Suprapubic skin (tissue), 4 donors: Measurements from ENCODE around the gene DERA.

Source experiments
- CTCF ChIP-seq, 2 donors: fragments of 200-600 bp in 1 of 2; fragments of 450-650 bp in 1 of 2; sonication (generic) in 1 of 2; IDR thresholded peaks; one replicate each; pipeline ENCODE4 v1.5.1; 2016 to 2019; ENCODE audit warnings: antibody characterized with exemption in 2 of 2, mild to moderate bottlenecking in 1 of 2, moderate library complexity in 1 of 2
- EP300 ChIP-seq: sonication (generic); formaldehyde crosslinking; IDR thresholded peaks from one replicate; pipeline ENCODE4 v1.6.1; 2017; ENCODE audit warnings: antibody characterized with exemption
- POLR2A ChIP-seq, 2 donors: fragments of 450-650 bp; IDR thresholded peaks; one replicate each; pipeline ENCODE4 v1.6.1; 2017; ENCODE audit warnings: antibody characterized with exemption in 2 of 2, mild to moderate bottlenecking in 2 of 2, moderate library complexity in 2 of 2
- POLR2AphosphoS5 ChIP-seq, 3 donors: sonication (generic); formaldehyde crosslinking; IDR thresholded peaks; one replicate each; pipeline ENCODE4 v1.6.1; 2017; ENCODE audit warnings: antibody characterized with exemption in 3 of 3

GRCh38 chr12:16021676-16022075 is 110.5 kb downstream of the DERA start:
- TF ChIP-seq CTCF (IDR thresholded peaks at IDR 0.05) (no peak), POLR2A (IDR thresholded peaks at IDR 0.05) (no peak), POLR2AphosphoS5 (IDR thresholded peaks at IDR 0.05) (no peak), EP300 (no peak)
